ENCODE results near the gene NT5C3A. TPM values are rescaled to one million over a fixed set of nuclear protein-coding genes. Genes with fewer than 3 reads are reported as not detected.

NT5C3A gene
- total RNA-seq, 3 donors from 2014 or later (not counting 1 experiment from before 2014, with no cell fraction given), result 33.7 to 49.8 (median 49.5) TPM

- Histone ChIP-seq H3K9me3 (ENCODE audit: control insufficient read depth, insufficient read depth, low read length) (peaks cover 8% of the 10 kb centered on the region), H3K4me1 (ENCODE audit: control insufficient read depth, insufficient read depth, low read length) (peaks cover 8% of the 10 kb centered on the region), H3K36me3 (ENCODE audit: control insufficient read depth, insufficient read depth, low read length) (no peaks in the 10 kb centered on the region), H3K27me3 (ENCODE audit: control insufficient read depth, insufficient read depth, low read length) (no peaks in the 10 kb centered on the region), H3K27ac (ENCODE audit: low read length) (no peak overlapping the region), H3K4me3 (ENCODE audit: low read length) (no peak overlapping the region)
- intact Hi-C loops (cut with micrococcal nuclease), result no loop called here
- peaks cover 17 to 63% of the 10 kb centered on the region in 2 donors for H3K27me3 Mint-ChIP-seq (ENCODE audit: low read depth in 2 of 2)
- H3K4me3 Mint-ChIP-seq, result no peak overlapping the region
- H3K36me3 Mint-ChIP-seq, result no peaks in the 10 kb centered on the region
- TF ChIP-seq CTCF (IDR thresholded peaks at IDR 0.05), result no peak
- H3K4me1 Mint-ChIP-seq, result peaks cover 6 to 7% of the 10 kb centered on the region in 2 donors
- H3K9me3 Mint-ChIP-seq, result no peaks in the 10 kb centered on the region
- 78% methylated on average over 2 of the region's 2 CpGs for WGBS (ENCODE audit: insufficient coverage)
- ATAC-seq (no peak), DNase-seq (no peak)
- no peak overlapping the region for H3K27ac Mint-ChIP-seq
Observed at GRCh38 chr7:33072471-33072870, 9.9 kb upstream of the NT5C3A start.

GRCh38 chr7:33070831-33071230, 8.3 kb upstream of the NT5C3A start:
- peaks cover 23 to 67% of the 10 kb centered on the region in 2 donors for H3K27me3 Mint-ChIP-seq (ENCODE audit: low read depth in 2 of 2)
- intact Hi-C loops (cut with micrococcal nuclease), result no loop called here
- Histone ChIP-seq H3K27ac (ENCODE audit: low read length) (no peak overlapping the region), H3K4me3 (ENCODE audit: low read length) (no peak overlapping the region), H3K36me3 (ENCODE audit: control insufficient read depth, insufficient read depth, low read length) (no peaks in the 10 kb centered on the region), H3K27me3 (ENCODE audit: control insufficient read depth, insufficient read depth, low read length) (no peaks in the 10 kb centered on the region), H3K9me3 (ENCODE audit: control insufficient read depth, insufficient read depth, low read length) (peaks cover 8% of the 10 kb centered on the region), H3K4me1 (ENCODE audit: control insufficient read depth, insufficient read depth, low read length) (no peaks in the 10 kb centered on the region)
- H3K4me1 Mint-ChIP-seq, result no peaks in the 10 kb centered on the region
- H3K9me3 Mint-ChIP-seq, result peaks cover 0 to 4% of the 10 kb centered on the region in 2 donors
- ATAC-seq (no peak), DNase-seq (no peak)
- no peak for TF ChIP-seq CTCF (IDR thresholded peaks at IDR 0.05)
- H3K36me3 Mint-ChIP-seq, result peaks cover 8% of the 10 kb centered on the region
- 86% methylated on average over 6 of the region's 6 CpGs for WGBS (ENCODE audit: insufficient coverage)
- no peak overlapping the region for H3K27ac Mint-ChIP-seq
- H3K4me3 Mint-ChIP-seq, result no peak overlapping the region

GRCh38 chr7:33070277-33070676, 7.7 kb upstream of the NT5C3A start:
- Histone ChIP-seq H3K4me3 (ENCODE audit: low read length) (no peak overlapping the region), H3K27ac (ENCODE audit: low read length) (no peak overlapping the region), H3K4me1 (ENCODE audit: control insufficient read depth, insufficient read depth, low read length) (no peaks in the 10 kb centered on the region), H3K27me3 (ENCODE audit: control insufficient read depth, insufficient read depth, low read length) (no peaks in the 10 kb centered on the region), H3K9me3 (ENCODE audit: control insufficient read depth, insufficient read depth, low read length) (peaks cover 8% of the 10 kb centered on the region), H3K36me3 (ENCODE audit: control insufficient read depth, insufficient read depth, low read length) (no peaks in the 10 kb centered on the region)
- DNase-seq (no peak), ATAC-seq (no peak)
- Mint-ChIP-seq H3K4me1 (no peaks in the 10 kb centered on the region), H3K27me3 (ENCODE audit: low read depth in 2 of 2) (peaks cover 26 to 69% of the 10 kb centered on the region in 2 donors), H3K36me3 (peaks cover 8% of the 10 kb centered on the region), H3K9me3 (peaks cover 0 to 8% of the 10 kb centered on the region in 2 donors), H3K4me3 (no peak overlapping the region), H3K27ac (no peak overlapping the region)
- 100% methylated on average over 2 of the region's 2 CpGs for WGBS (ENCODE audit: insufficient coverage)
- no peak for TF ChIP-seq CTCF (IDR thresholded peaks at IDR 0.05)
- intact Hi-C loops (cut with micrococcal nuclease), result no loop called here

GRCh38 chr7:33067921-33068320, 5.3 kb upstream of the NT5C3A start:
- H3K9me3 Mint-ChIP-seq, result peaks cover 0 to 8% of the 10 kb centered on the region in 2 donors
- peaks cover 18 to 50% of the 10 kb centered on the region in 2 donors for H3K27me3 Mint-ChIP-seq (ENCODE audit: low read depth in 2 of 2)
- no peak for ATAC-seq
- no peak overlapping the region for H3K27ac ChIP-seq (ENCODE audit: low read length)
- WGBS (ENCODE audit: insufficient coverage), result 60% methylated on average over 1 of the region's 1 CpG
- H3K27me3 ChIP-seq (ENCODE audit: control insufficient read depth, insufficient read depth, low read length), result no peaks in the 10 kb centered on the region
- H3K4me3 Mint-ChIP-seq, result no peak overlapping the region
- DNase-seq, result no peak
- no peak overlapping the region for H3K4me3 ChIP-seq (ENCODE audit: low read length)
- no peaks in the 10 kb centered on the region for H3K36me3 ChIP-seq (ENCODE audit: control insufficient read depth, insufficient read depth, low read length)
- H3K4me1 Mint-ChIP-seq, result peaks cover 5 to 6% of the 10 kb centered on the region in 2 donors
- intact Hi-C loops (cut with micrococcal nuclease), result no loop called here
- H3K9me3 ChIP-seq (ENCODE audit: control insufficient read depth, insufficient read depth, low read length), result peaks cover 8% of the 10 kb centered on the region
- peaks cover 4% of the 10 kb centered on the region for H3K4me1 ChIP-seq (ENCODE audit: control insufficient read depth, insufficient read depth, low read length)
- TF ChIP-seq CTCF (IDR thresholded peaks at IDR 0.05), result no peak
- no peak overlapping the region for H3K27ac Mint-ChIP-seq
- H3K36me3 Mint-ChIP-seq, result peaks cover 8% of the 10 kb centered on the region
